Fibroblast of lung (primary cell): ENCODE results near the gene SNRNP48.

ENCODE experiments used
- EZH2 ChIP-seq: IDR thresholded peaks from 2 replicates; pipeline ENCODE4 v1.5.1; 2012; ENCODE audit warnings: low read length, control low read depth, mild to moderate bottlenecking; ENCODE audit errors: missing control alignments
- TF ChIP-seq, protein P1 (sequence below), 2 donors: IDR thresholded peaks in 1 of 2; conservative IDR thresholded peaks in 1 of 2; 1 replicate in 1 of 2; 2 replicates in 1 of 2; pipeline ENCODE4 v1.5.1; 2011 to 2012; ENCODE audit warnings: low read length in 2 of 2, control low read depth in 1 of 2, inconsistent platforms in 1 of 2, low read depth in 1 of 2, mild to moderate bottlenecking in 1 of 2

DNA sequence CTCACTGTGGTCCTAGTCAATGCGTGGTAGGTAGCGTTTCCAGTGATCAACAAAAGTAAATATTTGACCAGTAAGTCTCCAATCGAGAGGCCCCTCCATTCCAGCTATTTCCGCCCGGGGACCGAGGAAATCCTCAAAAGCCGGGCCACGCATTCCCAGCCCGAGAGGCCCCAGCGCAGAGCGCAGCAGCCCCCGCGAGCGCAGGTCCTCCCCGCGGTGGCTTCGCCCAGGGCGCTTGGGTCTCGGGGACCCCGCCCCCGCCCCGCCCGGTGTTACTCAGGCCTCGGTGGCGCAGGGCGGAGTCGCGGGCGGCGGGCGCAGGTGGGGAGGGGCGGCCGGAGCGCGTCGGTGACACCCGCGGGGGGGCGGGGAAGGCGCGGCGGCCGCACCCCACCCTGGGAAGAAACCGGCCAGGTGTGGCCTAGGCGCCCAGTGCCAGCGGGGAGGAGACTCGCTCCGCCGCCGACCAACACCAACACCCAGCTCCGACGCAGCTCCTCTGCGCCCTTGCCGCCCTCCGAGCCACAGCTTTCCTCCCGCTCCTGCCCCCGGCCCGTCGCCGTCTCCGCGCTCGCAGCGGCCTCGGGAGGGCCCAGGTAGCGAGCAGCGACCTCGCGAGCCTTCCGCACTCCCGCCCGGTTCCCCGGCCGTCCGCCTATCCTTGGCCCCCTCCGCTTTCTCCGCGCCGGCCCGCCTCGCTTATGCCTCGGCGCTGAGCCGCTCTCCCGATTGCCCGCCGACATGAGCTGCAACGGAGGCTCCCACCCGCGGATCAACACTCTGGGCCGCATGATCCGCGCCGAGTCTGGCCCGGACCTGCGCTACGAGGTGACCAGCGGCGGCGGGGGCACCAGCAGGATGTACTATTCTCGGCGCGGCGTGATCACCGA is 48.6 kb upstream of the SNRNP48 start, which contains the start of gene DSP:
- TF ChIP-seq EZH2 = no peak
- TF ChIP-seq, protein P1, sequence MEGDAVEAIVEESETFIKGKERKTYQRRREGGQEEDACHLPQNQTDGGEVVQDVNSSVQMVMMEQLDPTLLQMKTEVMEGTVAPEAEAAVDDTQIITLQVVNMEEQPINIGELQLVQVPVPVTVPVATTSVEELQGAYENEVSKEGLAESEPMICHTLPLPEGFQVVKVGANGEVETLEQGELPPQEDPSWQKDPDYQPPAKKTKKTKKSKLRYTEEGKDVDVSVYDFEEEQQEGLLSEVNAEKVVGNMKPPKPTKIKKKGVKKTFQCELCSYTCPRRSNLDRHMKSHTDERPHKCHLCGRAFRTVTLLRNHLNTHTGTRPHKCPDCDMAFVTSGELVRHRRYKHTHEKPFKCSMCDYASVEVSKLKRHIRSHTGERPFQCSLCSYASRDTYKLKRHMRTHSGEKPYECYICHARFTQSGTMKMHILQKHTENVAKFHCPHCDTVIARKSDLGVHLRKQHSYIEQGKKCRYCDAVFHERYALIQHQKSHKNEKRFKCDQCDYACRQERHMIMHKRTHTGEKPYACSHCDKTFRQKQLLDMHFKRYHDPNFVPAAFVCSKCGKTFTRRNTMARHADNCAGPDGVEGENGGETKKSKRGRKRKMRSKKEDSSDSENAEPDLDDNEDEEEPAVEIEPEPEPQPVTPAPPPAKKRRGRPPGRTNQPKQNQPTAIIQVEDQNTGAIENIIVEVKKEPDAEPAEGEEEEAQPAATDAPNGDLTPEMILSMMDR (conservative IDR thresholded peaks at IDR 0.05 in 1 of 2, IDR thresholded peaks at IDR 0.05 in 1 of 2; ENCODE audit: low read depth in 1 of 2, low read length in 2 of 2) = no peak
